Gastroesophageal sphincter (tissue), 4 donors: ENCODE results near the gene C11orf98. TPM values are rescaled to one million over a fixed set of nuclear protein-coding genes. Genes with fewer than 3 reads are reported as not detected.
"Not testable (repeated sequence)": the region's sequence is repeated elsewhere in the genome, so short reads cannot be mapped to it uniquely, and the experiment has no call there.

Experiments
- ATAC-seq: fragments of 150-250 bp; one replicate; pipeline ENCODE4 v1.9.1; 2016; ENCODE audit warnings: mild to moderate bottlenecking, moderate library complexity
- H3K27ac ChIP-seq, 4 donors: fragments of 200-600 bp; sonication (generic) in 3 of 4; 1 replicate in 3 of 4; 2 replicates in 1 of 4; pipeline ENCODE4 v1.5.1; 2016 to 2019
- H3K27me3 ChIP-seq: fragments of 200-600 bp; sonication (generic); one replicate; pipeline ENCODE4 v1.5.1; 2019
- H3K36me3 ChIP-seq, 2 donors: fragments of 200-600 bp; sonication (generic); one replicate each; pipeline ENCODE4 v1.5.1; 2019; ENCODE audit warnings: control low read depth in 1 of 2
- H3K4me1 ChIP-seq, 3 donors: fragments of 200-600 bp; sonication (generic); 1 replicate in 2 of 3; 2 replicates in 1 of 3; pipeline ENCODE4 v1.5.1; 2016 to 2019; ENCODE audit warnings: control low read depth in 2 of 3
- H3K4me3 ChIP-seq, 2 donors: fragments of 200-600 bp; sonication (generic); one replicate each; pipeline ENCODE4 v1.5.1; 2019; ENCODE audit warnings: mild to moderate bottlenecking in 1 of 2, moderate library complexity in 1 of 2
- H3K9me3 ChIP-seq, 3 donors: fragments of 200-600 bp; sonication (generic); one replicate each; pipeline ENCODE4 v1.5.1; 2017 to 2019; ENCODE audit warnings: control low read depth in 2 of 3
- CTCF ChIP-seq, 4 experiments: fragments of 200-600 bp in 2 of 4; fragments of 450-650 bp in 2 of 4; sonication (generic) in 1 of 4; IDR thresholded peaks; one replicate each; pipeline ENCODE4 v1.5.1; 2017 to 2019; ENCODE audit warnings: antibody characterized with exemption in 4 of 4, mild to moderate bottlenecking in 2 of 4, moderate library complexity in 2 of 4
- EP300 ChIP-seq: sonication (generic); formaldehyde crosslinking; IDR thresholded peaks from one replicate; pipeline ENCODE4 v1.6.1; 2017; ENCODE audit warnings: antibody characterized with exemption, mild to moderate bottlenecking
- POLR2A ChIP-seq, 2 donors: fragments of 450-650 bp; IDR thresholded peaks; one replicate each; pipeline ENCODE4 v1.6.1; 2017; ENCODE audit warnings: antibody characterized with exemption in 2 of 2, mild to moderate bottlenecking in 2 of 2, moderate library complexity in 1 of 2
- POLR2AphosphoS5 ChIP-seq: sonication (generic); formaldehyde crosslinking; IDR thresholded peaks from one replicate; pipeline ENCODE4 v1.6.1; 2017; ENCODE audit warnings: antibody characterized with exemption
- WGBS, 2 donors: methylation state at CpG; one replicate each; pipeline ENCODE4 v1.1.5; 2018; ENCODE audit warnings: low coverage in 1 of 2; 5-methylcytosine and 5-hydroxymethylcytosine counted together
- total RNA-seq, 4 donors: library from RNA; depleted of rRNA; stranded (reverse); fragments of >200 nt; gene quantifications; one replicate each; pipeline ENCODE4 v1.1.0, GENCODE V29; 2016

The C11orf98 gene
- total RNA-seq, 4 donors from 2014 or later = 19.3 to 39.5 (median 26.8) TPM

- Histone ChIP-seq H3K27me3 (no peaks in the 10 kb centered on the region), H3K36me3 (peaks cover 0 to 27% of the 10 kb centered on the region in 2 donors), H3K4me1 (peaks cover 0 to 50% (median 29%) of the 10 kb centered on the region in 3 donors), H3K9me3 (no peaks in the 10 kb centered on the region), H3K27ac (peak overlapping the region; percentile 34 to 95 (median 92)), H3K4me3 (peak overlapping the region in 1 of 2 donors; percentile 62)
- TF ChIP-seq POLR2A (IDR thresholded peaks at IDR 0.05) (no peak), CTCF (IDR thresholded peaks at IDR 0.05) (no peak), POLR2AphosphoS5 (no peak), EP300 (no peak)
- no peak for ATAC-seq
- 68 to 78% methylated on average over 7 to 8 of the region's 8 CpGs for WGBS, 2 donors
Observed at GRCh38 chr11:62706850-62707247, 41.8 kb upstream of the C11orf98 start.

- Histone ChIP-seq H3K27me3 (no peaks in the 10 kb centered on the region), H3K36me3 (peaks cover 0 to 27% of the 10 kb centered on the region in 2 donors), H3K4me3 (peak overlapping the region; percentile 40 to 62), H3K9me3 (no peaks in the 10 kb centered on the region), H3K4me1 (peaks cover 0 to 50% (median 29%) of the 10 kb centered on the region in 3 donors), H3K27ac (peak overlapping the region; percentile 34 to 95 (median 92))
- ATAC-seq = peak; percentile 88
- WGBS, 2 donors = 1% methylated on average over 9 to 12 of the region's 73 CpGs
- TF ChIP-seq POLR2A (IDR thresholded peaks at IDR 0.05) = peak; percentile 39 to 49
- peak; percentile 55 for TF ChIP-seq POLR2AphosphoS5
- no peak for TF ChIP-seq EP300
Observed at GRCh38 chr11:62705880-62706849, 41.2 kb upstream of the C11orf98 start.

GRCh38 chr11:62705413-62705812 lies 40.4 kb upstream of the C11orf98 start:
- Histone ChIP-seq H3K9me3 (no peaks in the 10 kb centered on the region), H3K4me3 (peak overlapping the region; percentile 40 to 62), H3K27ac (peak overlapping the region; percentile 31 to 95 (median 92)), H3K4me1 (peaks cover 0 to 46% (median 26%) of the 10 kb centered on the region in 3 donors), H3K27me3 (no peaks in the 10 kb centered on the region), H3K36me3 (peaks cover 0 to 27% of the 10 kb centered on the region in 2 donors)
- ATAC-seq = no peak
- 0% methylated on average over 1 of the region's 7 CpGs for WGBS, 2 donors
- TF ChIP-seq POLR2A (IDR thresholded peaks at IDR 0.05) (no peak), CTCF (IDR thresholded peaks at IDR 0.05) (no peak), POLR2AphosphoS5 (no peak), EP300 (no peak)

- peaks cover 0 to 29% of the 10 kb centered on the region in 2 donors for H3K36me3 ChIP-seq
- H3K27me3 ChIP-seq, H3K9me3 ChIP-seq, ATAC-seq, H3K27ac ChIP-seq, H3K4me3 ChIP-seq: not testable (repeated sequence)
- H3K4me1 ChIP-seq = peaks cover 0 to 36% (median 20%) of the 10 kb centered on the region in 3 donors
- 88% methylated on average over 4 of the region's 4 CpGs; no CpG with 5 or more reads in 1 of the 2 donors for WGBS, 2 donors
Observed at GRCh38 chr11:62703921-62704320, 38.9 kb upstream of the C11orf98 start.

- no peak for ATAC-seq
- Histone ChIP-seq H3K36me3 (peaks cover 0 to 33% of the 10 kb centered on the region in 2 donors), H3K4me3 (no peak overlapping the region), H3K27ac (no peak overlapping the region), H3K27me3 (no peaks in the 10 kb centered on the region), H3K9me3 (no peaks in the 10 kb centered on the region), H3K4me1 (peaks cover 0 to 19% (median 13%) of the 10 kb centered on the region in 3 donors)
- 85 to 88% methylated on average over 7 of the region's 11 CpGs for WGBS, 2 donors
- TF ChIP-seq CTCF (IDR thresholded peaks at IDR 0.05) (no peak), POLR2A (IDR thresholded peaks at IDR 0.05) (no peak), POLR2AphosphoS5 (no peak), EP300 (no peak)
Observed at GRCh38 chr11:62702246-62702645, 37.2 kb upstream of the C11orf98 start.
